Gastrocnemius medialis (tissue), 4 donors: ENCODE measurements around the gene NYNRIN.

Source experiments
- CTCF ChIP-seq, 5 experiments: fragments of 450-650 bp in 3 of 5; fragments of 200-600 bp in 2 of 5; sonication (generic) in 2 of 5; IDR thresholded peaks in 4 of 5; conservative IDR thresholded peaks in 1 of 5; 1 replicate in 4 of 5; 2 replicates in 1 of 5; pipeline ENCODE4 v1.5.1; 2016 to 2019; ENCODE audit warnings: antibody characterized with exemption in 5 of 5, mild to moderate bottlenecking in 3 of 5, moderate library complexity in 3 of 5
- POLR2A ChIP-seq, 2 donors: fragments of 450-650 bp; IDR thresholded peaks; one replicate each; pipeline ENCODE4 v1.6.1; 2017; ENCODE audit warnings: antibody characterized with exemption in 2 of 2, mild to moderate bottlenecking in 2 of 2, moderate library complexity in 2 of 2

DNA sequence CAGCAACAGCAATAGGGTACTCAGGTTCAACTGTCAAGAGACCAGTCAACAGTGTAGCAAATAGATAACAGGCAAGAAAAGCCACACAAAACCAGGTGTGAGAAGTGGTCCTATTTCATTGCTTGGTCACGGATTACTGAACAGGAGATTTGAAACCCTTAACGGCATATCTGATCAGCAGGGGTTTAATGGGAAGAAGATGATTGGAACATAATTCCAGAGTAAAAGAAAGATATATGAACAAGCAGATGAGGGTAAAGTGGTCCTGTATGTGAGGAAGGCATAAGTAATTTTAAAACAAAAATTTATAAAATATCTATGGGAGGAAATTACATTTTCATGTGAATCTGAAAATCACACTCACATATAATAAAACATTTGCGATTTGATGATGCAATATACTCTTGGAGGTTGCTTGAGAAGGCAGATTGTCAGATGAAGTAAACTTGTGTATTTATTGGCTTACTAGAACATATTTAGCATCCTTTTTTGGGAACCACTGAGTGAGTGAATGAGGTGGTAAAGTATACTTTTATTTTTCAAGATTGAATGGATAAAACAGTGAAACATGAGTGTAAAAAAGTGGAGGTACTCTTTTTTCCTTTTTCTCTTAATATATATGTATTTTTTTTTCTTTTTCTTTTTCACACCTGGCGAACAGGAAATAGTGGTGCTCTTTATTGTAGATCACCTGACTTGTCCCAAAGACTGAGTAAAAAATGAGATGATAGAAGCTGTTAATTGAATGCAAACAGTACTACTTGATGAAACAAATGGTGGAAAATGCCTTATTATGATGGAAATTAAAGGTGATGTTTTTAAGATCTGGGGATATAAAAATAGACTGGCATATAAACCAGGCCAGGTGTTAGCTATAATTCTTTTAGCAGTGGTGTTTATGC lies 65.3 kb downstream of the NYNRIN start:
- no peak for TF ChIP-seq CTCF (IDR thresholded peaks at IDR 0.05 in 4 of 5, conservative IDR thresholded peaks at IDR 0.05 in 1 of 5)
- no peak for TF ChIP-seq POLR2A (IDR thresholded peaks at IDR 0.05)
